CD4-positive, alpha-beta T cell treated with Interleukin-17A for 1 hour (primary cell): Measurements from ENCODE around the gene STAC3.

Source experiments
- DNase-seq: peaks from one replicate; pipeline ENCODE4 v3.0.0-alpha.2; 2020

Gene STAC3

GRCh38 chr12:57210461-57210860 lies 40.5 kb downstream of the STAC3 start:
- DNase-seq = no peak

GRCh38 chr12:57209916-57210315 lies 41.1 kb downstream of the STAC3 start:
- DNase-seq = no peak

- DNase-seq = no peak
Measured at GRCh38 chr12:57208631-57209282, 42.2 kb downstream of the STAC3 start.

- no peak for DNase-seq
Measured at GRCh38 chr12:57207731-57208630, 43.0 kb downstream of the STAC3 start.

GRCh38 chr12:57205931-57206330 lies 45.1 kb downstream of the STAC3 start:
- no peak for DNase-seq

- DNase-seq = no peak
Measured at GRCh38 chr12:57205186-57205585, 45.8 kb downstream of the STAC3 start.

GRCh38 chr12:57204454-57204853 lies 46.5 kb downstream of the STAC3 start:
- DNase-seq = no peak

GRCh38 chr12:57203791-57204190 lies 47.2 kb downstream of the STAC3 start:
- no peak for DNase-seq

- DNase-seq = no peak
Measured at GRCh38 chr12:57203201-57203600, 47.8 kb downstream of the STAC3 start.

GRCh38 chr12:57202321-57202720 lies 48.7 kb downstream of the STAC3 start:
- DNase-seq = no peak

- DNase-seq = no peak
Measured at GRCh38 chr12:57201631-57202030, 49.4 kb downstream of the STAC3 start.

- DNase-seq = no peak
Measured at GRCh38 chr12:57201219-57201618, 49.8 kb downstream of the STAC3 start.

- DNase-seq = no peak
Measured at GRCh38 chr12:57200497-57200896, 50.5 kb downstream of the STAC3 start.

GRCh38 chr12:57199191-57199590 lies 51.8 kb downstream of the STAC3 start:
- no peak for DNase-seq

GRCh38 chr12:57198329-57198728 lies 52.7 kb downstream of the STAC3 start:
- no peak for DNase-seq

- DNase-seq = no peak
Measured at GRCh38 chr12:57196956-57197355, 54.0 kb downstream of the STAC3 start.

GRCh38 chr12:57196439-57196838 lies 54.5 kb downstream of the STAC3 start:
- no peak for DNase-seq

- DNase-seq = no peak
Measured at GRCh38 chr12:57195611-57196371, 55.2 kb downstream of the STAC3 start.

GRCh38 chr12:57195186-57195585 lies 55.8 kb downstream of the STAC3 start:
- DNase-seq = no peak

GRCh38 chr12:57194253-57194652 lies 56.7 kb downstream of the STAC3 start:
- no peak for DNase-seq

- no peak for DNase-seq
Measured at GRCh38 chr12:57193706-57194245, 57.2 kb downstream of the STAC3 start.
